Nephron progenitor cell (in vitro differentiated cells): ENCODE measurements around the gene CYB5D1.

ENCODE experiments used
- DNase-seq: peaks from one replicate; pipeline ENCODE4 v3.0.0; 2021
- H3K27ac Mint-ChIP-seq: 2 replicates; pipeline ENCODE4 v1.8.0; 2021; ENCODE audit warnings: mild to moderate bottlenecking, moderate library complexity, mixed read lengths
- H3K27me3 Mint-ChIP-seq: 2 replicates; pipeline ENCODE4 v1.8.0; 2021; ENCODE audit warnings: mild to moderate bottlenecking, low read depth, mixed read lengths; ENCODE audit not compliant: poor library complexity
- H3K36me3 Mint-ChIP-seq: 2 replicates; pipeline ENCODE4 v1.8.0; 2021; ENCODE audit warnings: low read depth, mixed read lengths
- H3K4me1 Mint-ChIP-seq: 2 replicates; pipeline ENCODE4 v1.8.0; 2021; ENCODE audit warnings: mixed read lengths
- H3K4me3 Mint-ChIP-seq: 2 replicates; pipeline ENCODE4 v1.8.0; 2021; ENCODE audit warnings: mild to moderate bottlenecking, moderate library complexity, mixed read lengths
- H3K9me3 Mint-ChIP-seq: 2 replicates; pipeline ENCODE4 v1.8.0; 2021; ENCODE audit warnings: mild to moderate bottlenecking, moderate library complexity, mixed read lengths
- CTCF ChIP-seq: fragments of 200-600 bp; sonication (generic); IDR thresholded peaks from 2 replicates; pipeline ENCODE4 v1.5.0; 2021; ENCODE audit warnings: antibody characterized with exemption

The CYB5D1 gene

GRCh38 chr17:7875804-7876370 is 18.1 kb downstream of the CYB5D1 start:
- Mint-ChIP-seq H3K27me3 (no peaks in the 10 kb centered on the region), H3K4me3 (no peak overlapping the region), H3K4me1 (peaks cover 6% of the 10 kb centered on the region), H3K9me3 (no peaks in the 10 kb centered on the region), H3K36me3 (peaks cover 48% of the 10 kb centered on the region), H3K27ac (no peak overlapping the region)
- DNase-seq = no peak
- no peak for TF ChIP-seq CTCF

- peaks cover 32% of the 10 kb centered on the region for H3K36me3 Mint-ChIP-seq
- DNase-seq = no peak
- H3K4me3 Mint-ChIP-seq = no peak overlapping the region
- H3K27ac Mint-ChIP-seq = no peak overlapping the region
- no peaks in the 10 kb centered on the region for H3K27me3 Mint-ChIP-seq
- no peaks in the 10 kb centered on the region for H3K4me1 Mint-ChIP-seq
- H3K9me3 Mint-ChIP-seq = no peaks in the 10 kb centered on the region
- TF ChIP-seq CTCF = no peak
Observed at GRCh38 chr17:7878234-7878633, 20.4 kb downstream of the CYB5D1 start.

GRCh38 chr17:7880076-7880868 is 22.5 kb downstream of the CYB5D1 start:
- H3K4me1 Mint-ChIP-seq = peaks cover 5% of the 10 kb centered on the region
- no peak overlapping the region for H3K4me3 Mint-ChIP-seq
- no peak overlapping the region for H3K27ac Mint-ChIP-seq
- no peak for DNase-seq
- TF ChIP-seq CTCF = no peak
- no peaks in the 10 kb centered on the region for H3K9me3 Mint-ChIP-seq
- H3K27me3 Mint-ChIP-seq = no peaks in the 10 kb centered on the region
- H3K36me3 Mint-ChIP-seq = peaks cover 19% of the 10 kb centered on the region

GRCh38 chr17:7881276-7882054 is 23.7 kb downstream of the CYB5D1 start:
- Mint-ChIP-seq H3K4me1 (peaks cover 5% of the 10 kb centered on the region), H3K27me3 (no peaks in the 10 kb centered on the region), H3K27ac (no peak overlapping the region), H3K36me3 (peaks cover 8% of the 10 kb centered on the region), H3K9me3 (no peaks in the 10 kb centered on the region), H3K4me3 (no peak overlapping the region)
- no peak for DNase-seq
- TF ChIP-seq CTCF = no peak

GRCh38 chr17:7882068-7882467 is 24.3 kb downstream of the CYB5D1 start:
- Mint-ChIP-seq H3K9me3 (no peaks in the 10 kb centered on the region), H3K36me3 (peaks cover 4% of the 10 kb centered on the region), H3K4me1 (peaks cover 5% of the 10 kb centered on the region), H3K27me3 (no peaks in the 10 kb centered on the region), H3K27ac (no peak overlapping the region), H3K4me3 (no peak overlapping the region)
- no peak for TF ChIP-seq CTCF
- no peak for DNase-seq
